Retinal pigment epithelial cell (primary cell): ENCODE data around the gene GLS.
"Not testable (repeated sequence)": the region's sequence is repeated elsewhere in the genome, so short reads cannot be mapped to it uniquely, and the experiment has no call there.

ENCODE experiments used
- DNase-seq: peaks from one replicate; pipeline ENCODE4 v3.0.0-alpha.2; 2010; ENCODE audit warnings: low read depth
- H3K4me3 ChIP-seq: 2 replicates; pipeline ENCODE4 v1.5.1; 2011; ENCODE audit warnings: mild to moderate bottlenecking, low read length, control low read depth, moderate library complexity
- CTCF ChIP-seq: conservative IDR thresholded peaks from 2 replicates; pipeline ENCODE4 v1.5.1; 2011; ENCODE audit warnings: low read depth, low read length, control low read depth, inconsistent platforms

Gene GLS

GRCh38 chr2:190864375-190864774 is 16.2 kb upstream of the GLS start:
- no peak overlapping the region for H3K4me3 ChIP-seq
- no peak for DNase-seq
- no peak for TF ChIP-seq CTCF

GRCh38 chr2:190867212-190867611 is 13.4 kb upstream of the GLS start:
- no peak for DNase-seq
- TF ChIP-seq CTCF, result no peak
- H3K4me3 ChIP-seq, result no peak overlapping the region

- TF ChIP-seq CTCF, result no peak
- no peak for DNase-seq
- H3K4me3 ChIP-seq, result no peak overlapping the region
Observed at GRCh38 chr2:190867832-190868231, 12.8 kb upstream of the GLS start.

GRCh38 chr2:190869721-190870120 is 10.9 kb upstream of the GLS start:
- DNase-seq, result no peak
- H3K4me3 ChIP-seq, result no peak overlapping the region
- TF ChIP-seq CTCF, result no peak

- not testable (repeated sequence) for H3K4me3 ChIP-seq, DNase-seq
Observed at GRCh38 chr2:190873451-190873850, 7.2 kb upstream of the GLS start.

- no peak overlapping the region for H3K4me3 ChIP-seq
- no peak for TF ChIP-seq CTCF
- no peak for DNase-seq
Observed at GRCh38 chr2:190875891-190876290, 4.7 kb upstream of the GLS start.

GRCh38 chr2:190876631-190877030 is 4.0 kb upstream of the GLS start:
- TF ChIP-seq CTCF, result no peak
- no peak for DNase-seq

GRCh38 chr2:190877436-190877835 is 3.2 kb upstream of the GLS start:
- TF ChIP-seq CTCF, result no peak
- no peak for DNase-seq
- no peak overlapping the region for H3K4me3 ChIP-seq

More at GRCh38 chr2:190876631-190877030, 4.0 kb upstream of the GLS start:
- H3K4me3 ChIP-seq, result no peak overlapping the region
